Stomach smooth muscle (tissue), 2 donors: ENCODE measurements around the gene CASP2.

Experiments
- H3K27ac ChIP-seq: one replicate; pipeline ENCODE4 v1.7.0; 2013; ENCODE audit warnings: mild to moderate bottlenecking, low read length, inconsistent platforms
- H3K27me3 ChIP-seq, 2 donors: one replicate each; pipeline ENCODE4 v1.7.0; 2013; ENCODE audit warnings: low read length in 2 of 2; ENCODE audit not compliant: insufficient read depth in 2 of 2, control insufficient read depth in 1 of 2
- H3K36me3 ChIP-seq, 2 donors: one replicate each; pipeline ENCODE4 v1.7.0; 2013; ENCODE audit warnings: low read length in 2 of 2; ENCODE audit not compliant: control insufficient read depth in 2 of 2, insufficient read depth in 2 of 2
- H3K4me1 ChIP-seq: one replicate; pipeline ENCODE4 v1.7.0; 2013; ENCODE audit warnings: low read length; ENCODE audit not compliant: control insufficient read depth, insufficient read depth
- H3K4me3 ChIP-seq, 2 donors: one replicate each; pipeline ENCODE4 v1.7.0; 2013; ENCODE audit warnings: low read length in 2 of 2
- H3K9ac ChIP-seq, 2 donors: one replicate each; pipeline ENCODE4 v1.7.0; 2013; ENCODE audit warnings: low read length in 2 of 2, mild to moderate bottlenecking in 1 of 2
- H3K9me3 ChIP-seq, 2 donors: one replicate each; pipeline ENCODE4 v1.7.0; 2013; ENCODE audit warnings: low read length in 2 of 2; ENCODE audit not compliant: control insufficient read depth in 2 of 2
- donor health status: healthy.
- donor health status: Pancreatic carcinoma.

The CASP2 gene

DNA sequence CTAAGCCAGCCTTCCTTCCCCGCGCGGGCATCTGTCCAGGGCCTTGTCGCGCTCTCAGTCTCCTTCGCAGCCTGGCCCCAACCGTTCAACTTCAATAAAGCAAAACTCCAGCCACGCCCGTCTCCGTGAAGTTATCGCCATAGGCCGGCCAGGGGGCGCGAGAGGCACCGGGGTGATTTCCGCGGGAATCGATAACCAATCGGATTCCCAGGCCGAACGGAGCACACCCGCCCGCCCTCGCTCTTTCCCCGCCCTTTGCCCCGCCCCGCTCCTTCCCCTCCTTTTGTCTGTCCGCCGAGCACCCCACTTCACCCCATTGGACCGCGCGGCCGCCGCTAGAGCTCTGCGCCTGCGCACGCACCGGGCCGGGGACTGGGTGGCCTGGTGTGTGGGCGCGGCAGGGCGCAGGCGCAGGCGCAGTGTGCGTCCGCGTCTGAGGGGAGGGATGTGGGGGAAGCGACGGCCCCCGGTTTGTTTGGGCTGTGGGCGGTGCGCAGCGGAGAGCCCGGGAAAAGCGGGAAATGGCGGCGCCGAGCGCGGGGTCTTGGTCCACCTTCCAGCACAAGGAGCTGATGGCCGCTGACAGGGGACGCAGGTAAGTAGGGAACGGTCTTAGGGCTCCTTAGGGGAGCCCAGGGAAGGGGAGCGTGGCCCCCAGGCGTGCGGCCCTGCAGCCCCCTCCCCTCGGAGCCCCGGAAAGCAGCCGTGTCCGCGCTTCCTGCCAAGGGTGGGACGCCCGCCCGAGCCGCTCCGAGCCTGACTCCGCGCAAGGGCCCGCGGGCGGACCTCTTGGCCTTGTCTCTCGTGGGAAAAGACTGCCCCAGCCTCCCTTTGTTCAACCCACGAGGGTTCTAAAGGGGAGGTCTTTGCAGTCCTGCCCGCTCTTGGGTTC lies at the start of gene CASP2:
TSS of gene CASP2 (plus strand) at position 417 of the 892 bp plus-strand sequence. CDS start at position 522, 105 bp downstream.
- Histone ChIP-seq H3K4me3 (peak within 1 kb of the TSS; percentile 67 to 87), H3K27me3 (no peaks in the 10 kb centered on the region)

GRCh38 chr7:143239813-143240212 lies 48.3 kb upstream of the CASP2 start:
- no peak overlapping the region for H3K27ac ChIP-seq

More for the DNA sequence above, at the start of gene CASP2:
- Histone ChIP-seq H3K9me3 (no peaks in the 10 kb centered on the region), H3K27ac (peak within 1 kb of the TSS; percentile 66), H3K9ac (peak within 1 kb of the TSS; percentile 66 to 82), H3K4me1 (peaks cover 26% of the 10 kb centered on the region), H3K36me3 (peaks cover 6 to 11% of the 10 kb centered on the region in 2 donors)

DNA sequence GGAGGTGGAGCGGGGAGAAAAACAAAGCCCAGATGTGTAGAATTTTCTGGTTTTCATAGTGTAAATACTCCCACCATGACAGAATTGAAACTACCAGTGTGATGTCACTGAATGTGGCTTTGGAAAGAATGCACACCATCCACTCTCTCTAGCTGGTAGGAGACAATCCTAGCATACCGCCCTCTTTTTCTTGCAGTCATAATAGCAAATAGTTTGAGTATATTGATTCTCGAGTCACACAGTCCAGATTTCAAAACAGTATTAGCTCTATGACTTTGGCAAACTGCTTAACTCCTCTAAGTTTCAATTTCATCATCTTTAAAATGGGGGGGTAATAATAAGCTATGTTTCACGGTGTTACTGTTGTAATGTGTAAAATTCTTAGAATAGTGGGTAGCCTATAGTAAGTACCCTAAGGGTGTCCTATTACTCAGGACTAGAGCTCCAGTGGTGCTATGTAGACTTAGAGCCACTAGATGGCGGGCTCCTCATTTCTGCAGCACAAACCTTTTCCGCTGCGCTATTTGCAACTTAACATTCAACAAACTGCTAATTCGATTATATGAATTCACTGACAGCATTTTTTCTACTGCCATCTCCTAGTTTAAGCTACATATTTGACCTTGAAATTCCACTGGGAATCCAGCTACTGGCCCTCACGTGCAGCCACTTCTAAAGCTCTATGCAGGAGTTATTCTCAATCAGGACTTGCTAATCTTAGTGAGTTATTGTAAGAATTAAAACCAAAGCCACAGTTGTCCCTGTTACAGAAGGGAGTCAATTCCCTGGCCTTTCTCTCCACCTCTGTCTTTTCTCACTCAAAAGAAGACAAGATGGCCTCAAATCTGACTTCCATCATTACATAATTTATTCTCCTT lies 47.6 kb upstream of the CASP2 start:
- no peak overlapping the region for H3K27ac ChIP-seq
- no peaks in the 10 kb centered on the region for H3K36me3 ChIP-seq
- H3K9ac ChIP-seq = no peak overlapping the region

More at GRCh38 chr7:143239813-143240212, 48.3 kb upstream of the CASP2 start:
- H3K9me3 ChIP-seq = peaks cover 0 to 5% of the 10 kb centered on the region in 2 donors
- H3K27me3 ChIP-seq = no peaks in the 10 kb centered on the region
- no peaks in the 10 kb centered on the region for H3K36me3 ChIP-seq
- H3K4me3 ChIP-seq = no peak overlapping the region
- no peaks in the 10 kb centered on the region for H3K4me1 ChIP-seq
- no peak overlapping the region for H3K9ac ChIP-seq

DNA sequence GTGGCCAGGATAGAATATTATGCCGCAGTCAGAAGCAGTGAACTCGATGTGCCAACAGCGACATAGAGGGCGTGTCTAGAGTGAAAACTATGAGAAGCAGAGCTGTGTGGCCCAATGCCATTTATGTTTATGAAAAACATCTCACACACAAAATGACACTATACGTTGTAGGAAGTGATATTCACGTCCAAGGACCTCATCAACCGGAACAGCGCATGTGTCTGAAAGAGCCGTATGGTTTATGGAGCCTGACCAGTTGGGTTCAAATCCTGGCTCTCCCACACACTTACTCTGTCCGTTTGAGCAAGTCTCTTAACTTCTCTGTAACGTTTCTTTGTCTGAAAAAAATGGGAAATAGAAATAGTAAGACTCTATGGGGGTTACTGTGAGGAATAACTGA lies 45.8 kb upstream of the CASP2 start:
- Histone ChIP-seq H3K4me1 (no peaks in the 10 kb centered on the region), H3K9me3 (no peaks in the 10 kb centered on the region), H3K27me3 (no peaks in the 10 kb centered on the region), H3K27ac (no peak overlapping the region), H3K9ac (no peak overlapping the region), H3K36me3 (no peaks in the 10 kb centered on the region), H3K4me3 (no peak overlapping the region)

More for the DNA sequence above, 47.6 kb upstream of the CASP2 start:
- Histone ChIP-seq H3K9me3 (peaks cover 0 to 5% of the 10 kb centered on the region in 2 donors), H3K4me3 (peak overlapping the region in 1 of 2 donors; percentile 13), H3K27me3 (no peaks in the 10 kb centered on the region), H3K4me1 (no peaks in the 10 kb centered on the region)

GRCh38 chr7:143243111-143243510 lies 45.0 kb upstream of the CASP2 start:
- no peaks in the 10 kb centered on the region for H3K27me3 ChIP-seq
- H3K4me3 ChIP-seq = no peak overlapping the region
- no peaks in the 10 kb centered on the region for H3K4me1 ChIP-seq
- H3K9ac ChIP-seq = no peak overlapping the region
- H3K27ac ChIP-seq = no peak overlapping the region
- no peaks in the 10 kb centered on the region for H3K9me3 ChIP-seq
- H3K36me3 ChIP-seq = no peaks in the 10 kb centered on the region

DNA sequence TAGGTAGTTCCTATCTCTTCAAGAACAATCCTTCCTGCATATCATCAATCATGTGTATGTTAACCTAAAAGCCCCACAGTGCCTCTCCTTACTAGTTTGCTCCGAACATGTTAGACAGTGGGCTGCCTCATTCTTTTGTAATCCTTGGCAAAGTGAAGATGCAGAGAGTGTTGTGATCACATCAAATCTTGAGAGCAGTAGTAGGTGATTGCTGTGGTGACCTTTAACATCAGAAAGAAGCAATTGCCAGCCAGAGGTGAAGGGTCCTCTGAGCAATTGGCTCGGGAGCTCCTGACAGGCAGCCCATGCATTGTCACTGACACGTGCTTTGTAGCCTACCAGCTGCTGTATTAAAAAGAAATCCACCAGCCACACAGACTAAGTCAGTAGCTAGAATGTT lies 44.5 kb upstream of the CASP2 start:
- no peaks in the 10 kb centered on the region for H3K36me3 ChIP-seq
- no peak overlapping the region for H3K4me3 ChIP-seq
- H3K9me3 ChIP-seq = no peaks in the 10 kb centered on the region
- no peaks in the 10 kb centered on the region for H3K4me1 ChIP-seq
- no peak overlapping the region for H3K9ac ChIP-seq
- H3K27ac ChIP-seq = no peak overlapping the region
- no peaks in the 10 kb centered on the region for H3K27me3 ChIP-seq

GRCh38 chr7:143244321-143244720 lies 43.8 kb upstream of the CASP2 start:
- Histone ChIP-seq H3K4me3 (no peak overlapping the region), H3K4me1 (no peaks in the 10 kb centered on the region), H3K36me3 (no peaks in the 10 kb centered on the region), H3K27ac (no peak overlapping the region), H3K9ac (no peak overlapping the region), H3K9me3 (no peaks in the 10 kb centered on the region), H3K27me3 (no peaks in the 10 kb centered on the region)

DNA sequence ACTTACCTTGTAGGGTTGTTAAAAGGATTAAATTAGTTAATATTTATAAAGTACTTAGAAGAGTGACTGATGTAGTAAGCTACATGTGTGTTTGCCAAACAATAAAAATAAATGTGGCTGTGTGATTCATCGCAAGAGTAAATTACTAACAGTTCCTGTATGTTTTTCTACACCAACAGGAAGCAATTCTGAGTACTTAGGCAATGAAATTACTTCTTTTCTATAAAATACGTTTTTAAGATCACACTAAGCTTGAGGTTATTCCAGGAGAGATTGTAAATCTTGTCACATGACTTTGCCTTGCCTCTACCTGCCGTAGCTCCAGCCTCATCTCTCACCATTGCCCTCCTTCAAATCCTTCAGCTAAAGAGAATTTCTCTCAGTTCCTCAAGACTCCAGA lies 43.0 kb upstream of the CASP2 start:
- Histone ChIP-seq H3K4me1 (no peaks in the 10 kb centered on the region), H3K27ac (no peak overlapping the region), H3K9me3 (no peaks in the 10 kb centered on the region), H3K4me3 (no peak overlapping the region), H3K9ac (no peak overlapping the region), H3K36me3 (no peaks in the 10 kb centered on the region), H3K27me3 (no peaks in the 10 kb centered on the region)

- H3K4me1 ChIP-seq = no peaks in the 10 kb centered on the region
- no peak overlapping the region for H3K4me3 ChIP-seq
- H3K27ac ChIP-seq = no peak overlapping the region
- no peaks in the 10 kb centered on the region for H3K36me3 ChIP-seq
- H3K27me3 ChIP-seq = no peaks in the 10 kb centered on the region
- no peaks in the 10 kb centered on the region for H3K9me3 ChIP-seq
- no peak overlapping the region for H3K9ac ChIP-seq
Measured at GRCh38 chr7:143247372-143247771, 40.8 kb upstream of the CASP2 start.

DNA sequence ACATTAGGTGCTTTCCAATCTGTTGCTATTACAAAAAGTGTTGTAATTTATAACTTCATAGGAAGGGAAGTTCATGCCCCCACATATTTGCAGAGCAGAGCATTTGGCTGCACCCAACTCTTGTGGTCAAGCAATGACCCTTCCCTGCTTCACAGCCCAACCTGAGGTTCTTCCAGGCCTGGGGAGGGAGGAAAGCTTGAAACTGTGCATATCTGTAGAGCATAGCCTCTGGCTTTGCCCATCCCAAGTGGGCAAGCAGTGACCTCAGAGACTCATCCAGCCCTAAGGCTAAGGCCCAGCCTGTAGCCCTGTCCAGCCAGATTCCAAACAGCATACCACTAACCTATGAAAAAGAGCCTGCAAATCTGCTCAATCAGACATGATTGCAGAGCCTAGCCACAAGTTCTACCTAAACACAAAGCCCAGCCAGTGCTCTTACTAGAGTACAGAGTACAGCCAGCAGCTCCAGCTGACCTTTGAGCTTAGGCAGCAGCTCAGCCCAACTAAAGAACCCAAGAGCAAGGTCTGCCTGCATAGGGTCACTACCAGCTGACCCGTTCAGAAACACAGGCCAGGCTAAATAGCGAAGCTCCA lies 39.3 kb upstream of the CASP2 start:
- no peaks in the 10 kb centered on the region for H3K4me1 ChIP-seq

More for the DNA sequence above, 39.3 kb upstream of the CASP2 start:
- peaks cover 0 to 4% of the 10 kb centered on the region in 2 donors for H3K9me3 ChIP-seq
- H3K27ac ChIP-seq = no peak overlapping the region
- no peaks in the 10 kb centered on the region for H3K36me3 ChIP-seq
- no peak overlapping the region for H3K9ac ChIP-seq
- H3K4me3 ChIP-seq = no peak overlapping the region
- no peaks in the 10 kb centered on the region for H3K27me3 ChIP-seq
